GM19328 (cell line): ENCODE measurements around the gene SHROOM3.

Experiments
- ATAC-seq: cut with Tn5 transposase; IDR thresholded peaks from one replicate; pipeline ENCODE4 v1.9.1; 2021; ENCODE audit warnings: mild to moderate bottlenecking, moderate library complexity; ENCODE audit not compliant: unreplicated experiment

The SHROOM3 gene

GRCh38 chr4:76536373-76536689 is 101.3 kb downstream of the SHROOM3 start:
- no peak for ATAC-seq

GRCh38 chr4:76538296-76538695 is 103.3 kb downstream of the SHROOM3 start:
- no peak for ATAC-seq

GRCh38 chr4:76539979-76540378 is 105.0 kb downstream of the SHROOM3 start:
- no peak for ATAC-seq

DNA sequence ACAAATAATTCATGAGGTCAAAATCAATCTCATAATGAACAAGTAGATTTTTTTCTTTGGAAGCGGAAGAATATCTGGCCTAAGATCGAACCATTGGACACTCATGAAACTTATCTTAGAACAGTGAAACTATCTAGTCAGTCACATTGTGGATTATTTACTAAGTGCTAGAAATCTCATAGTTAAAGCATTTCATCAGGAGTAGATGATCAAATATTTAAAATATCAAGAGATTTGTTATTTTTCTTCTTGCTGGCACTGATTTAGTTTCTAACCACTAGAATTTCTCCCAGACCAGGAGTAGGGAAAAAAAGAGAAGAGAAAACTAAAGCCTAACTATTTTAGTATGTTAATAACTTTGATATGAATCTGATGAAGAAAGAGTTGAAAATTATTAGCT is 105.5 kb downstream of the SHROOM3 start:
- no peak for ATAC-seq

- ATAC-seq = no peak
These were observed 108.3 kb downstream of the SHROOM3 start for GRCh38 chr4:76543378-76543777.

GRCh38 chr4:76544725-76545124 is 109.7 kb downstream of the SHROOM3 start:
- ATAC-seq = no peak

GRCh38 chr4:76545226-76545884 is 110.3 kb downstream of the SHROOM3 start:
- ATAC-seq = no peak

DNA sequence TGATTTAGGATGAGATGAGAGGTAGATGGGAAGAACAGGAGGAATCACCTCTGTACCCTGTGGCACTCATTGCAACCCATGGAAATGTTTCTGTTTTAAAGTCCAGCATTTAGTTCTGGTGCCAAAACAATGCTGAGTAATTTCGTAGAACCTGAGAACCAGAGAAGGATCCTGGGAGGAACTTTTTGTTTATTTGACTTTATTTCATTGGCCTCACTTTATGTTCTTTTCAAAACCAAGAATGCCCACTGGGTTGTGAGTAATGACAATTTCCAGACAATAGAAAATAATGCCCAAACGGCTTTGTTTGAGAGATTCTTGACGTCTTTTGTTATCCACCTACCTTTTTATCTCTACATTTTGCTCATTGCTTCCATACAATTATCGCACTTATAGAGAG is 111.3 kb downstream of the SHROOM3 start:
- no peak for ATAC-seq

DNA sequence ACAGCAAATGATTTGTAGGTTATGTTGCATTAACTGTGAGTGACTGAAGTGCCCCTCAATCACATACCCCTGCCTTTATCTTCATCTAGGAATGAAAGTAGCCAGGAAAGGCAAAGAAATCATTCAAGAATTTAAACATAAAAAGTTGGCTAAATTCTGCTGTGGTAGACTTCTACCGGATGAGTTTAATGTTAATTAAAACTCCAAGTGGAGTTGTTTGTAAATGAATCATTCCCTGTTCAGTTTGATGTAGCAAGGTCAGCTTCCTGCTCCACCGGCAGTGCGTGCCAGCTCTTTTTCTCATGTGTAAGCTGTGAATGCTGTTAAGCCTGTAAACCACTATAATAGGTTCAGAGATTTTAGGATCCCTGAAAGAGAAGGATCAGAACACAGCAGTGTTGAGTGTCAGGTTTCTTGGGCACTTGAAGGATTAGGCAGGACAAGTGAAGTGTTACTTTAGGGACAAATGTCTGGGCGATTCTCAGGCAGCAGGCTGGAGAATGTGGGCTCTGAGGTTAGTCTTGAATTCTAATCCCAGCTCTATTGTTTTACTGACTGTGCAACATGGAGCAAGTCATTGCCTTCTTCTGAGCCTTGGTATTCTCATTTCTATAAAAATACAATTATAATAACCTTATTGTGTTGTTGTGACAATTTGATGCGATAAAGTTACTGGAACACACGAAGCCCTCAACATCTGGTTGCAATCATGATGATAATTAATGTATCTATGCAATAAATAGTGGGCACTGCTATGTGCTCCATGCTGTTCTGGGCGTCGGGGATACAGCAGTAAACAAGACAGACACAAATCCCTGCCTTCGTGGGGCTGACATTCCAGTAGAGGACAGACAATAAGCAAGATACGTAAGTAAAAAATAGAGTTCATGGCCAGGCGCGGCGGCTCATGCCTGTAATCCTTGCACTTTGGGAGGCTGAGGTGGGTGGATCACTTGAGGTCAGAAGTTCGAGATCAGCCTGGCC is 112.0 kb downstream of the SHROOM3 start:
- no peak for ATAC-seq

- no peak for ATAC-seq
These were observed 113.7 kb downstream of the SHROOM3 start for GRCh38 chr4:76548704-76549103.

GRCh38 chr4:76549765-76550164 is 114.7 kb downstream of the SHROOM3 start:
- no peak for ATAC-seq

- no peak for ATAC-seq
These were observed 116.1 kb downstream of the SHROOM3 start for GRCh38 chr4:76550966-76551780.

DNA sequence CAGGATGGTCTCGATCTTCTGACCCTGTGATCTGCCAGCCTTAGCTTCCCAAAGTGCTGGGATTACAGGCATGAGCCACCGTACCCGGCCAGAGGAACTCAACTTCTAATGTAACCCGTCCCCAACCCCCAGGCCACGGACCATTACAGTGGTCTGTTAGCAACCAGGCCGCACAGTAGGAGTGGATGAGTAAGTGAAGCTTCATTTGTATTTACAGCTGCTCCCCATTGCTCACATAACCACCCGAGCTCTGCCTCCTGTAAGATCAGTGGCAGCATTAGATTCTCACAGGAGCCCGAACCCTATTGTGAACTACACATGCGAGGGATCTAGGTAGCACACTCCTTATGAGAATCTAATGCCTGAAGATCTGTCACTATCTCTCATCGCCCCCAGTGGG is 119.6 kb downstream of the SHROOM3 start:
- ATAC-seq = no peak

DNA sequence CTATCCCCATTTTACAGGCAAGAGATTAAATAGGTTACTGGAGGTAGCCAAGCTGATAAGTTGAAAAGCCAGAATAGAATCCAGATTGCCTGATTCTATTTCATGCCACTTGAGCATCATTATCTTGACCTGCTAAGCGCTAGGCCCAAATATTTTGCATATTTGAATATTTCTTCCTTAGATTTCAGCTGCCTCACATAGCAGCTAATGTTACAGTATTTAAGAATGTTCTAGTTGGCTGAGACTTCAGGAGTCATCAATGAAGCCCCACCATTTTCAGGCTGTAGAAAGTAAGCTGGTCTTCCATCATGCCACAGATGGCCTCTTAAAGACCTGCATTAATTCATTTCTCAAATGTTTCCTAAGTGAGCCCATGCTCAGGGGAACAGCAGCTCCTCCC is 121.4 kb downstream of the SHROOM3 start:
- no peak for ATAC-seq

DNA sequence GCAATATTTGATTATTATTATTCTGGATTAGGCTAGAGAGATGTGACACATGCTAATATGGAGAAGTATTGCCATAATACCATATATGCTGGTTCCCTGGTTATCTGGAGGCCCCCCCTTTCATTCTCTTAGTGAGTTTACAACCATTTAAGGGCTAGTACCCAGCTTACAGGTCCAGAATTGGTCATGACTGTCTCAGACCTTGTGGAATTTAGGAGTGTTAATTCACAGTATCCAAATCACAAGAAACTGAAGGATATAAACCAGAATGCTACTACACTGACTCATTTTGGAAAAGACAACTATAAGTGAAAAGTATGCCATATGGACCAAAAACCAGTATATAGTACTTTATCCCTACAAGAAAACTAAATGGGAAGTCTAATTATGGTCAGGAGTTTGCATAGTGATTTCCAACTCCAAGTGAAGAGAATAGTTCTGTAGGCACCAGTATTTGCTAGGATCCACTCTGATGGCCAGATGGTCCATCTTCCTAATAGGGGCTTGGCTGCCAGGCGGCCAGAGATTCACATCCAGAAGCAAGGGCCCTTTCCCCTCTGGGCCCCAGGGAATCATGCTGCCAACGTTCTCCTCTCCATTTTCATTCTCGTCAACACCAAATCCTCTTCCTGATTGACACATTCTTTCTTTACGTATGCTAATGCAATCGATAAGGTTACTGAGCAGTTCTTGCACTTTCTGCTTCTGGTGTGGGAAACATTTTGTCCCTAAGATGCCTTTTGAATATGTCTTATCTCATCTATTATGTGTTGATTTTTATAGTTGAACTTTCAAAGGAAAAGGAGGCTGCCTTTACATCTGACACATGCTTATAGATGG is 123.6 kb downstream of the SHROOM3 start:
- ATAC-seq = no peak

GRCh38 chr4:76559236-76560071 is 124.4 kb downstream of the SHROOM3 start:
- ATAC-seq = no peak

DNA sequence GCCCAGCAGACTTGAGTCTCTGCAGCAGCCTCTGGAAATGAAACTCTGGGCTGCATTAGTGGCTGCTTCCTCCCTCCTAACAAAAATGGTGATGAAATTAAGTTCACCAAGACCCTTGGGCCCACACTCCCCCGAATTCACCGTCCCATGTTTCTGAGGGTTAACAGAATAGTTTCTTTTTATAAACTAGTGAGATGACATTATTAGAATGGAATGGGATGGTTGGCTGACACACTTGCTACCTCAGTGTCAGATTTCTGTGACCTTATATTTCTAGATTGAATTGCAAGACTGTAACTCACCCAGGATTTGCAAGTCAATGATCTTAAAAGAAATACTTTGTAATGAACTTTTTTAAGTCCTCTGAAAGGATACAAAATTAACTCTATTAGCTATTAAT is 127.1 kb downstream of the SHROOM3 start:
- no peak for ATAC-seq

DNA sequence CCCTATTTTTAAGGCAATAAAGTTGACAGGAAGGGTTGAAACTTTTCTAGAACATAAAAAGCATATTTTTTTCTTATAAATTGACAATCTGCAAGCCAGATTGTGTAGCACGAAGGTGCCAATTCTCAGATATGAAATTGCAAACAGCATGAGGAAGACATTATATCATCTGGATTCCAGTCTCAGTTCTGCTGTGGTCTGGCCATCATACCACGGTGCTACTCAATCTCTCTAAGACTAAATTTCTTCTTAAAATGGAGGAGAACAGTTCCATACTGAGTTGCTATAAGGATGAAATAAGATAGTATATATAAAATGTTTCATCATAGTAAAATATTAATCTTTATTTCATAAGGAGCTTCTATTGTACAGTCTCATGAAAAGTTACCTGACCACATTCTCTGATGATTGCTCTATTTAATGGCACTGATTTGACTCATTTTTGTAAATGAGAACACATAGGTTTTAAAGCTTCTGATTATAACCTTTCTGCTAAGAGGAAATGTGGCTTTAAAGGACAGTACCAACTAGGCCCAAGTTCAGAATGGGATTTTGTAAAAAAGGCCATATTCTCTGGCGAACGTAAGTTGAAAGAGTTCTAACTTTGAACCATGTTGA is 127.9 kb downstream of the SHROOM3 start:
- no peak for ATAC-seq

- ATAC-seq = no peak
These were observed 128.6 kb downstream of the SHROOM3 start for GRCh38 chr4:76563454-76564122.
